GM21737 (cell line): Measurements from ENCODE around the gene MAF.

Experiments used
- ATAC-seq: cut with Tn5 transposase; IDR thresholded peaks from one replicate; pipeline ENCODE4 v1.9.1; 2021; ENCODE audit warnings: mild to moderate bottlenecking, moderate library complexity; ENCODE audit not compliant: unreplicated experiment

Gene MAF

DNA sequence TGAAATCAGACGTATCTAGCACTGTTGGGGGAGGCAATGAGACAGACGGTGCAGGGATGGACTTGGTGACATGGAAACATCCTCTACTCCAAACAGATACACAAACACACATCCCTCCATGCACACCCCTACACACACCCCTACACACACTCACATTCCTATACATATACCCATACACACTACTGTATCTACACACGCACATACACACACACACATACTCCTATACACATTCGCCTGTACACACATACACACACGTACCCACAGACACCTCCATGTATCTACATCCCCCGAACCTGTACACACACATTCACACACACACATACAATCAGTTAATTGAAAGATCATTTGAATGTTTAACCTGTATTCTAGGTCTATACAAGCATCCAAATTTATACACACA is 53.5 kb downstream of the MAF start:
- no peak for ATAC-seq
